Stomach (tissue), 9 donors: Measurements from ENCODE around the gene ZFPM1. TPM values are rescaled to one million over a fixed set of nuclear protein-coding genes. Genes with fewer than 3 reads are reported as not detected.
A peak's percentile ranks its signal among the peaks of the same experiment; 100 is the strongest.

ENCODE experiments used
- DNase-seq, 2 donors: peaks; one replicate each; pipeline versions ENCODE4 v3.0.0 to v3.0.0-alpha.2; 2013 to 2019
- H3K27ac ChIP-seq, 5 donors: fragments of 200-600 bp in 4 of 5; sonication (generic) in 4 of 5; one replicate each; pipeline ENCODE4 v1.5.1; 2013 to 2019; ENCODE audit warnings: mild to moderate bottlenecking in 1 of 5, moderate library complexity in 1 of 5
- H3K27me3 ChIP-seq, 3 donors: fragments of 200-600 bp; sonication (generic); one replicate each; pipeline ENCODE4 v1.5.1; 2017 to 2019; ENCODE audit warnings: mixed run types in 1 of 3
- H3K36me3 ChIP-seq, 4 donors: fragments of 200-600 bp; sonication (generic); 1 replicate in 3 of 4; 2 replicates in 1 of 4; pipeline ENCODE4 v1.5.1; 2016 to 2019
- H3K4me1 ChIP-seq, 4 donors: fragments of 200-600 bp; sonication (generic); one replicate each; pipeline ENCODE4 v1.5.1; 2016 to 2019
- H3K4me3 ChIP-seq, 4 donors: fragments of 200-600 bp; sonication (generic) in 3 of 4; one replicate each; pipeline ENCODE4 v1.5.1; 2016 to 2019; ENCODE audit warnings: mild to moderate bottlenecking in 1 of 4
- H3K9me3 ChIP-seq, 4 donors: fragments of 200-600 bp; sonication (generic); one replicate each; pipeline ENCODE4 v1.5.1; 2016 to 2019
- EP300 ChIP-seq: sonication (generic); formaldehyde crosslinking; IDR thresholded peaks from one replicate; pipeline ENCODE4 v1.6.1; 2017; ENCODE audit warnings: antibody characterized with exemption
- POLR2A ChIP-seq, 4 donors: fragments of 450-650 bp; IDR thresholded peaks; one replicate each; pipeline ENCODE4 v1.6.1; 2016; ENCODE audit warnings: antibody characterized with exemption in 4 of 4, control low read depth in 2 of 4, mild to moderate bottlenecking in 1 of 4, moderate library complexity in 1 of 4
- POLR2AphosphoS5 ChIP-seq, 3 donors: sonication (generic); formaldehyde crosslinking; IDR thresholded peaks; one replicate each; pipeline ENCODE4 v1.6.1; 2016; ENCODE audit warnings: antibody characterized with exemption in 3 of 3
- WGBS, 5 donors: extraction: QIAGEN DNeasy Blood & Tissue Kit in 3 of 5; methylation state at CpG; one replicate each; pipeline versions ENCODE4 v1.1.5 to v1.1.7; 2013 to 2018; 5-methylcytosine and 5-hydroxymethylcytosine counted together
- intact Hi-C: fragments of 100-400 bp; cut with DNase I; formaldehyde crosslinking; loops from one replicate; pipeline ENCODE4 v1.15.1; 2023; ENCODE audit warnings: low total_unique reads
- polyA plus RNA-seq, 3 donors: library from polyadenylated mRNA; stranded (reverse); fragments of 200-250 nt; gene quantifications; one replicate each; pipeline ENCODE4 v1.2.3, GENCODE V29; 2013
- total RNA-seq, 5 donors: library from RNA; depleted of rRNA; stranded (reverse); fragments of >200 nt; gene quantifications; one replicate each; pipeline versions ENCODE4 v1.1.0 to v1.2.3, GENCODE V29; 2014 to 2016
- TF ChIP-seq, protein P1 (sequence below), 7 experiments: fragments of 450-650 bp in 4 of 7; fragments of 200-600 bp in 3 of 7; sonication (generic) in 3 of 7; IDR thresholded peaks; one replicate each; pipeline ENCODE4 v1.5.1; 2016 to 2019; ENCODE audit warnings: antibody characterized with exemption in 7 of 7, control low read depth in 2 of 7, mild to moderate bottlenecking in 1 of 7
- donor health status: healthy with polysubstance abuse.
- donor health status: Bipolar disorder and iron deficiency.
- donor health status: healthy.

Gene ZFPM1
- total and polyA plus RNA-seq, 8 donors = 3.9 to 85.7 (median 12.9) TPM

DNA sequence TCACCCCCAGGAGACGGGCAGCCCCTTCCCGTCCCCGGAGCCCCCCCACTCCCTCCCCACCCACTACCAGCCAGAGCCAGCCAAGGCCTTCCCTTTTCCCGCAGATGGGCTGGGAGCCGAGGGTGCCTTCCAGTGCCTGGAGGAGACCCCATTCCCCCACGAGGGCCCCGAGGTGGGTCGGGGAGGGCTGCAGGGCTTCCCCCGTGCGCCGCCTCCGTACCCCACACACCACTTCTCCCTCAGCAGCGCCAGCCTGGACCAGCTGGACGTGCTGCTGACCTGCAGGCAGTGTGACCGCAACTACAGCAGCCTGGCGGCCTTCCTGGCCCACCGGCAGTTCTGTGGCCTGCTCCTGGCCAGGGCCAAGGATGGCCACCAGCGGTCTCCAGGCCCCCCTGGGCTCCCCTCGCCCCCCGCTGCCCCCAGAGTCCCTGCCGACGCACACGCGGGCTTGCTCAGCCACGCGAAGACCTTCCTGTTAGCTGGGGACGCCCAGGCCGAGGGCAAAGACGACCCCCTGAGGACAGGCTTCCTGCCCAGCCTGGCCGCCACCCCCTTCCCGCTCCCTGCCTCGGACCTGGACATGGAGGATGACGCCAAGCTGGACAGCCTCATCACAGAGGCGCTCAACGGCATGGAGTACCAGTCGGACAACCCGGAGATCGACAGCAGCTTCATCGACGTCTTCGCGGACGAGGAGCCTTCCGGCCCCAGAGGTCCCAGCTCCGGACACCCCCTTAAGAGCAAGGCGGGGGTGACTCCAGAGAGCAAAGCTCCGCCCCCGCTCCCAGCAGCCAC is 23.5 kb upstream of the ZFPM1 start:
- no peak for TF ChIP-seq POLR2AphosphoS5 (IDR thresholded peaks at IDR 0.05)
- Histone ChIP-seq H3K4me1 (peaks cover 15 to 29% (median 24%) of the 10 kb centered on the region in 4 donors), H3K27ac (peak overlapping the region in 3 of 5 donors; percentile 51 to 75 (median 53)), H3K9me3 (no peaks in the 10 kb centered on the region), H3K4me3 (peak overlapping the region; percentile 42 to 50 (median 43)), H3K27me3 (peaks cover 6 to 63% (median 38%) of the 10 kb centered on the region in 3 donors), H3K36me3 (no peaks in the 10 kb centered on the region)
- WGBS, 5 donors = 74 to 81% (median 78%) methylated on average over 26 to 48 of the region's 48 CpGs
- intact Hi-C loops = loop anchor here (10.0 kb wide), 1 partner anchor 235 kb away; no protein-coding TSS in a partner anchor
- DNase-seq = no peak

DNA sequence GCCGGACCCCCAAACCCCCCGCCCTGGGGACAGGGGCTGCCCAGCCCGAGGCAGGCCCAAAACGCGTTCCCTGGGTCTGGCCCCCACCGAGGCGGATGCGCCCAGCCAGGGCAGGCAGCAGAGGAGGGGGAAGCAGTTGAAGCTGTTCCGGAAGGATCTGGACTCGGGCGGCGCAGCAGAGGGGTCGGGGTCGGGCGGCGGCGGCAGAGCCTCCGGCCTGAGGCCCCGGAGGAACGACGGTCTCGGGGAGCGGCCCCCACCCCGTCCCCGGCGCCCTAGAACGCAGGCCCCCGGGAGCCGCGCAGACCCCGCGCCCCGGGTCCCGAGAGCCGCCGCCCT is 22.9 kb upstream of the ZFPM1 start:
- Histone ChIP-seq H3K9me3 (no peaks in the 10 kb centered on the region), H3K27me3 (peaks cover 6 to 69% (median 38%) of the 10 kb centered on the region in 3 donors), H3K4me1 (peaks cover 15 to 23% (median 20%) of the 10 kb centered on the region in 4 donors), H3K36me3 (no peaks in the 10 kb centered on the region), H3K4me3 (peak overlapping the region; percentile 42 to 50 (median 43)), H3K27ac (peak overlapping the region in 4 of 5 donors; percentile 32 to 75 (median 52))
- 5 to 9% (median 8%) methylated on average over 6 to 36 of the region's 36 CpGs; no CpG with 5 or more reads in 1 of the 5 donors for WGBS, 5 donors
- intact Hi-C loops = loop anchor here (10.0 kb wide), 1 partner anchor 235 kb away; no protein-coding TSS in a partner anchor
- TF ChIP-seq POLR2A (IDR thresholded peaks at IDR 0.05) (no peak), POLR2AphosphoS5 (IDR thresholded peaks at IDR 0.05) (no peak), EP300 (no peak)
- TF ChIP-seq, protein P1, sequence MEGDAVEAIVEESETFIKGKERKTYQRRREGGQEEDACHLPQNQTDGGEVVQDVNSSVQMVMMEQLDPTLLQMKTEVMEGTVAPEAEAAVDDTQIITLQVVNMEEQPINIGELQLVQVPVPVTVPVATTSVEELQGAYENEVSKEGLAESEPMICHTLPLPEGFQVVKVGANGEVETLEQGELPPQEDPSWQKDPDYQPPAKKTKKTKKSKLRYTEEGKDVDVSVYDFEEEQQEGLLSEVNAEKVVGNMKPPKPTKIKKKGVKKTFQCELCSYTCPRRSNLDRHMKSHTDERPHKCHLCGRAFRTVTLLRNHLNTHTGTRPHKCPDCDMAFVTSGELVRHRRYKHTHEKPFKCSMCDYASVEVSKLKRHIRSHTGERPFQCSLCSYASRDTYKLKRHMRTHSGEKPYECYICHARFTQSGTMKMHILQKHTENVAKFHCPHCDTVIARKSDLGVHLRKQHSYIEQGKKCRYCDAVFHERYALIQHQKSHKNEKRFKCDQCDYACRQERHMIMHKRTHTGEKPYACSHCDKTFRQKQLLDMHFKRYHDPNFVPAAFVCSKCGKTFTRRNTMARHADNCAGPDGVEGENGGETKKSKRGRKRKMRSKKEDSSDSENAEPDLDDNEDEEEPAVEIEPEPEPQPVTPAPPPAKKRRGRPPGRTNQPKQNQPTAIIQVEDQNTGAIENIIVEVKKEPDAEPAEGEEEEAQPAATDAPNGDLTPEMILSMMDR (IDR thresholded peaks at IDR 0.05) = no peak
- DNase-seq = peak in 1 of 2 donors; percentile 57

DNA sequence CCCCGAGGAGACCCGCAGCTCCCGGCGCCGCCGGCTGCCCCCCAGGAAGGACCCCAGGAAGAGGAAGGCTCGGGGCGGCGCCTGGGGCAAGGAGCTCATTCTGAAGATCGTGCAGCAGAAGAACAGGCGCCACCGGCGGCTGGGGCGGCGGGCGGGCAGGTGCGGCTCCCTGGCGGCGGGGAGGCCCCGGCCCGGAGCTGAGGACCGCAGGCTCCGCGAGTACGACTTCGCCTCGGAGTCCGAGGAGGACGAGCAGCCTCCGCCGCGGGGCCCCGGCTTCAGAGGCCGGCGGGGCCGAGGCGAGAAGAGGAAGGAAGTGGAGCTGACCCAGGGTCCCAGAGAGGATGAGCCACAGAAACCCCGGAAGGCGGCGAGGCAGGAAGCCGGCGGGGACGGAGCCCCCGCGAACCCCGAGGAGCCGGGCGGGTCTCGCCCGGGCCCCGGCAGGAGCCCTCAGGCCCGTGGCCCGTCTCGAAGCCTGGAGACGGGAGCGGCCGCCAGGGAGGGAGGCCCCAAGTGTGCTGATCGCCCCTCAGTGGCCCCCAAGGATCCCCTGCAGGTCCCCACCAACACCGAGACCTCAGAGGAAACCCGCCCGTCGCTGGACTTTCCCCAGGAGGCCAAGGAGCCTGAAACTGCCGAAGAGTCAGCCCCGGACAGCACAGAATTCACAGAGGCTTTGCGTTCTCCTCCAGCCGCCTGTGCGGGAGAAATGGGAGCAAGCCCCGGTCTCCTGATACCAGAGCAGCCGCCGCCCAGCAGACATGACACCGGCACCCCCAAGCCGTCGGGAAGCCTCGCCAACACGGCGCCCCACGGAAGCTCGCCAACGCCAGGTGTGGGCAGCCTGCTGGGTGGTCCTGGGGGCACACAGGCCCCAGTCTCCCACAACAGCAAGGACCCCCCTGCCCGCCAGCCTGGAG is 22.3 kb upstream of the ZFPM1 start:
- no peak for TF ChIP-seq POLR2A (IDR thresholded peaks at IDR 0.05)
- no peak for TF ChIP-seq POLR2AphosphoS5 (IDR thresholded peaks at IDR 0.05)
- no peak for TF ChIP-seq EP300
- H3K36me3 ChIP-seq = no peaks in the 10 kb centered on the region
- intact Hi-C loops = loop anchor here (10.0 kb wide), 1 partner anchor 236 kb away; no protein-coding TSS in a partner anchor
- peaks cover 6 to 73% (median 38%) of the 10 kb centered on the region in 3 donors for H3K27me3 ChIP-seq
- H3K4me3 ChIP-seq = peak overlapping the region; percentile 42 to 50 (median 43)
- peak in 1 of 2 donors; percentile 61 for DNase-seq
- WGBS, 5 donors = 4 to 18% (median 16%) methylated on average over 21 to 80 of the region's 80 CpGs
- peaks cover 15 to 23% (median 20%) of the 10 kb centered on the region in 4 donors for H3K4me1 ChIP-seq
- no peaks in the 10 kb centered on the region for H3K9me3 ChIP-seq
- H3K27ac ChIP-seq = peak overlapping the region; percentile 17 to 75 (median 51)

DNA sequence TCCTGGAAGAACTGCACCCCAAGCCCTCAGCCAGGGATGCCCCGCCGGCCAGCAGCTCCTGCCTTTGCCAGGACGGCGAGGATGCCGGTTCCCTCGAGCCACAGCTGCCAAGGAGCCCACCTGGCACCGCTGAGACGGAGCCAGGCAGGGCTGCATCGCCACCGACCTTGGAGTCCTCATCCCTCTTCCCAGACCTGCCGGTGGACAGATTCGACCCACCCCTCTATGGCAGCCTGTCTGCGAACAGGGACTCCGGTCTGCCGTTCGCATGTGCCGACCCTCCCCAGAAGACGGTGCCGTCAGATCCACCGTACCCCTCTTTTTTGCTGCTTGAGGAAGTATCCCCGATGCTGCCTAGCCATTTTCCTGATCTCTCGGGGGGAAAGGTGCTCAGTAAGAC is 21.4 kb upstream of the ZFPM1 start:
- DNase-seq = no peak
- intact Hi-C loops = loop anchor here (10.0 kb wide), 1 partner anchor 237 kb away; no protein-coding TSS in a partner anchor
- Histone ChIP-seq H3K27ac (peak overlapping the region in 1 of 5 donors; percentile 53), H3K27me3 (peaks cover 6 to 76% (median 38%) of the 10 kb centered on the region in 3 donors), H3K36me3 (no peaks in the 10 kb centered on the region), H3K4me3 (no peak overlapping the region), H3K9me3 (no peaks in the 10 kb centered on the region), H3K4me1 (peaks cover 15 to 23% (median 20%) of the 10 kb centered on the region in 4 donors)
- TF ChIP-seq, protein P1 (IDR thresholded peaks at IDR 0.05) = no peak
- TF ChIP-seq POLR2A (IDR thresholded peaks at IDR 0.05) (no peak), POLR2AphosphoS5 (IDR thresholded peaks at IDR 0.05) (no peak), EP300 (no peak)
- 88 to 93% (median 90%) methylated on average over 22 of the region's 22 CpGs for WGBS, 5 donors

DNA sequence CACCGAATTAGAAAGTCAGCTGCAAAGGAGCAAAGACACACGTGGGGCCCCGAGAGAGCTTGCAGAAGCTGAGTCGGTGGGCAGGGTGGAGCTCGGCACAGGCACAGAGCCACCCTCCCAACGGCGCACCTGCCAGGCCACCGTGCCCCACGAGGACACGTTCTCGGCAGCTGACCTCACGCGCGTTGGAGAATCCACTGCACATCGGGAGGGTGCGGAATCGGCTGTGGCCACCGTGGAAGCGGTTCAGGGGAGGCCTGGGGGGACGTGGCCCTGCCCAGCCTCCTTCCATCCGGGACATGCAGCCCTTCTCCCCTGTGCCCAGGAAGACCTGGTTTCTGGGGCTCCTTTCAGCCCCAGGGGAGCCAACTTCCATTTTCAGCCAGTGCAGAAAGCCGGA is 20.9 kb upstream of the ZFPM1 start:
- no peak overlapping the region for H3K27ac ChIP-seq
- peaks cover 6 to 81% (median 38%) of the 10 kb centered on the region in 3 donors for H3K27me3 ChIP-seq
- peaks cover 15 to 25% (median 23%) of the 10 kb centered on the region in 4 donors for H3K4me1 ChIP-seq
- no peak for DNase-seq
- 86 to 93% (median 91%) methylated on average over 18 to 22 of the region's 22 CpGs for WGBS, 5 donors
- no peak overlapping the region for H3K4me3 ChIP-seq
- H3K36me3 ChIP-seq = no peaks in the 10 kb centered on the region
- no peak for TF ChIP-seq EP300
- TF ChIP-seq POLR2AphosphoS5 (IDR thresholded peaks at IDR 0.05) = no peak
- TF ChIP-seq, protein P1 (IDR thresholded peaks at IDR 0.05) = no peak
- no peak for TF ChIP-seq POLR2A (IDR thresholded peaks at IDR 0.05)
- no peaks in the 10 kb centered on the region for H3K9me3 ChIP-seq
- intact Hi-C loops = loop anchor here (10.0 kb wide), 1 partner anchor 237 kb away; no protein-coding TSS in a partner anchor
